GM19463 (cell line): Measurements from ENCODE around the gene CTPS1.

ENCODE experiments used
- ATAC-seq: cut with Tn5 transposase; IDR thresholded peaks from one replicate; pipeline ENCODE4 v1.9.1; 2021; ENCODE audit warnings: mild to moderate bottlenecking, moderate library complexity; ENCODE audit not compliant: unreplicated experiment

The CTPS1 gene

GRCh38 chr1:40965531-40965930 is 14.0 kb upstream of the CTPS1 start:
- no peak for ATAC-seq

- no peak for ATAC-seq
Measured at GRCh38 chr1:40966417-40966816, 13.1 kb upstream of the CTPS1 start.

DNA sequence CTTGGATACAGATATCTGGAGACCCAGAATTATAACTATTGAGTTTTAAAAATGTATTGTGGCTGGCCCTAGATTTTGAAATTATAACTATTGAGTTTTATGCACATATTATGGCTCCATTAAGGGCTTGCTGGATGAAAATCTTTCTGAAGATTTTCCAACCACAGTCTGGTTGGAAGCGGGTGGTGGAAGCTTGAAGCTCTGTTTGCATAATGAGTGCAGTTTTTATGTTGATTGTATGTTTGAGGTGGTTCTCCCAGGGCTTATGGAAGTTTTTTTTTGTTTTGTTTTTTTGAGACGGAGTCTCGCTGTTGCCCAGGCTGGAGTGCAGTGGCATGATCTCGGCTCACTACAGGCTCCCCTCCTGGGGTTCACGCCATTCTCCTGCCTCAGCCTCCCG is 10.1 kb upstream of the CTPS1 start:
- no peak for ATAC-seq

- no peak for ATAC-seq
Measured at GRCh38 chr1:40971966-40972365, 7.5 kb upstream of the CTPS1 start.

DNA sequence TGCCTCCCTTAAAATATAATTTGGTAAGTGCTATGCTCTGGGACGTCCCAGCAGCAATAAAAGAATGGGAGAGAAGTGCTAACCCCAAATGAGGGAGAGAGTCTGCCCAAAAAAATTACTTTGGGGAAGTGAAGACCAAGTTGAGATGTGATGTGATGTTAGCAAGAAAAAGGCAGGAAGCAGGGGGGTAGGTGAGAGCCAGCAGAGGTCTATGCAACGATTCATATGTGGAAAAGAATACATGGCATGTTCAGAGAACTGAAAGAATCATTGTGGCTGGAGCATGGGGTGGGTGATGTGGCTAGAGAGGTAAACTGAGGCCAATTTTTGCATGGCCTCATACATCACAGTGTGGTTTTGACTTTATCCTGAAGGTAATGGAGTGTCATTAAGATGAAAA is 5.6 kb upstream of the CTPS1 start:
- no peak for ATAC-seq

DNA sequence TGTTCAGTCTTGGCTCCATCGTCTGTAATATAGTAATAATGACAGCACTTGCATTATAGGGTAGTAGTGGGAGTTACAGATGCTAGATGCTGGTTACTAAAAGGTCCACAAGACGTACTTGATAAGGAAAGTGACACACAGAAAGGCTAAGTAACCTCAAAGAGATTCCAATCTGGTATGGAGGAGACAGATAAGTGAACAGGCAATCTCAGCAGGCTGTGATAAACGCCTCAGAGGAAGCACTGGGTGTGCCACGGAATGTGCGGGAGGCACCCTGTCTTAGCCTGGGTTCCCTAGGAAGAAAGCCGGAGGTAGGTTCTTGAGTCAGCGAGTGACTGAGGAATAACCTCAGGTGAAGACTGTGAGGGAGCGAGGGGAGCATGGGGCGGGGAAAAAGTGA is 4.6 kb upstream of the CTPS1 start:
- ATAC-seq: no peak

DNA sequence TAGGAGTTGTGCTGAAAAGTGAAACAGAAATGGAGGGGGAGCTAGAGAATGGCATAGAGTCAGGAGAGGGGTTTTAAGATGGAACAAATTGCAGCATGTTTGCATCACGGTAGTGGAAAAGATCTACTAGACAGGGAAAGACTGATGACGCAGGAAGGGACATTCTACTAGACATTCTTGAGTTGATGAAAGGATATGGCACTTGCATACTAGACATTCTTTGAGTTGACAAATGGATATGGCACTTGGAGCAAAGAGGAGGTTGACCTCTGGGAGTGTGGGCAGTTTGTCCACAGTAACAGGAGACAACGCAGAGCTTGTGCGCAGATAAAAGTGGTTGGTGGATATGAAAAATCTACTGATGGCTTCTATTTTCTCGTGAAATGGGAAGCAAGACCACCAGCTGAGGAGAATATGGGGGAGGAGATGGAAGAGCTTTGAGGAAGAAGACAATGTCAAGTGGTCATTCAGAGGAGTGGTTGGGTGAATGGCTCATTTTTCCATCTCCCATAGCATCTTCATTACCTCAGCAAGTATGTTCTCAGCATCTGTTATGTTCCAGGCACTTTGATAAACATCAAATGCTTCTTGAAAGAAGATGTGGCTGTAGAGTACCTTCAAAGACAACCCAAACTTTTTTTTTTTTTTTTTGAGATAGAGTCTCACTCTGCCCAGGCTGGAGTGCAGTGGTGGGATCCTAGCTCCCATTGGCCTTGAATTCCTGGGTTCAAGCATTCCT is 2.4 kb upstream of the CTPS1 start:
- ATAC-seq: no peak

DNA sequence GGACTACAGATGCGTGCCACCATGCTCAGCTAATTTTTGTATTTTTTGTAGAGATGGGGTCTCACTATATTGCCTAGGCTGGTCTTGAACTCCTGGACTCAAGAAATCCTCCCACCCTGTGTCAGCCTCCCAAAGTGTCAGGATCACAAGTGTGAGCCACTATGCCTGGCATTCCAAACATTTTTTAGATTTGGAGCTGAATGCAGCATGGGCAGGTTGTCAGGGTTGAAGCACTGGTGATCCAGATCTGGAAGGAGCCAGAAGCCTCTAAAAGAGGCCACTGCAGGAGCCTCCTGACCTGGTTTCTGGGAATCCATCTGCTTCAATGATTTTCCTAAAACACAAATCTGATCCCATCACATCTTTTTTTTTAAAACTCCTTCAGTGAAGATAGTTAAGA is 1.8 kb upstream of the CTPS1 start:
- no peak for ATAC-seq

DNA sequence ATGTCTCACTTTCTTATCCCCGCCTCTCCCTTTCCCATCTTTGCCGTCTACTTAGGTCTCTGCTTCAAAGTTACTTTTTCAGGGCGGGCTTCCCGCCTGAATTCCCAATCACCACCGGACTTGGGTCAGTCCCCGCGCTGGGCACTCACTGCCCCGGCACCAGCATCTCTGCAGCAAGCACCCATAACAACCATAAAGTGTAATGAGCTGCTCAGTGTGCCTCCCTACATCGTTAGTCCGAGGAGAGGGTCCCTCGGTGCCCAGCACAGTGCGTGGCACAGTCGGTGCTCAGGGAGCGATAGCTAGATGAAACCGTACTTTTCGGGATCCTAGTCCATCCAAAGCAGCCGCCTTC is 633 bp upstream of the CTPS1 start:
- ATAC-seq: no peak

DNA sequence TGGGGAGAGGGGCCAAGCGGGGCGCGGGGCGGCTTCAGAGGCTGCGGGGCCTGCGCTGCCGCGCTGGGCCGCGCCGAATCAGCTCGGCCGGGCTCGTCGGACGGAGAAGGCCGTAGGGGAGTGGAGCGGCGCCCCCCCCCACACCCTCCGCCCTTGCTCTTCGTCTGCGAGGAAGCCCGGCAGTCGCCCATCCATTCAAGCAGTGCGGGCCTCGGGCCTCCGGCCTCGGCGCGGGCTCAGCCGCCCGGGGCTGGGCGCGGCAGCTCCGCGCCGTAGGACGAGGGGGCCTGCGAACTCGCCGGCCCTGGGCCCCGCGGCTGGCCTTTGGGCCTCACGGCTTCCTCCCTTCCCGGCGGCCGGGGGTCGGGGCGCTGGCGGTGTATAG is 564 bp downstream of the CTPS1 start:
- peak; percentile 7 for ATAC-seq

DNA sequence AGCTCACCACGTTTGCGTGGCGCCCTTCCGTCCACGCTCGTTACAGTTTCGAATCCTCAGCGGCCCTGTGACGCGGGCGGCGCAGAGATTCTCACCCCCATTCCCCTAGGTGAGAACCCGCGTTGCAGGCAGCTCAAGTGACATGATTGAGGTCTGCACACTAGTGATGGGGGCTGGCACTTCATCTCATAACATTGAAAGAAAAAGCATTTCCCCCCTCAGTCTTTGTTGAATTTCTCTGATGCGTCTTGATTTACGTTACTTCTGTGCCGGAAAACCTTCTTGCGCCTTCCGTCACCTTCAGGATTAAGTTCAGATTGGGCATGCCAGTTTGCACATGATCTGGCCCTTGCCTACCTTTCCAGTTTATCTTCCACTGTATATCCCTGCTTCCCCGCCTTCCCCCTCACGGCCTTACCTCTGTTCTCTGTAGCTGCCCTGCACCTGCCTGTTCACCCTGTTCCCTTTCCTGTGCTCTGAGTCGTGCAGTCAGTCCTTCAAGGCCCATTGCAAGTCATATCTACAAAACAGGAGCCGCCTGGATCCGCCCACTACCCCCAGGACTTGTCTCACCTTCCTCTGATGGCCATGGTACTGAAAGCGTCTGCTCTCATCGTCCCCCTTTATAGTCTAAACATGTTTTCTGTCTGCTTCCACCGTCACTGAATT is 1.1 kb downstream of the CTPS1 start:
- ATAC-seq: no peak

GRCh38 chr1:40981691-40982448 is 2.4 kb downstream of the CTPS1 start:
- no peak for ATAC-seq

DNA sequence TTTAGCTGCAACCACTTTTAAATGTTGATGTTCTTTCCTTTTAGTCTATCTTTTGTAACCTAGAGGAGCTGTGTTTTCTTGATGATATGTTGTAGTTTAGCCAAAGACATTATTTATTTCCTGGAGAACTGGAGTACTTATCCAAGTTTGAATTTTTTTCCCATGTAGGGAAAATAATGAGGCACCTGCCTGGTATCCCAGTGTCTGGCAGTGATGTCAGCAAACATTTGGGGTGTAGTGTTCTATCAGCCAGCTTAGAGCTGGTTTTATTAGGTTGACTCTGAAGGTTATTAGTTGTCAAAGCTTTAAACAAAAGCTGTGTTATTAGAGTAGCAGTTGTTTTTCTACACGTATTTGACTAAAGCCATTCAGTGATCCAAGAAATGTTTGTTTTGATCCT is 3.2 kb downstream of the CTPS1 start:
- no peak for ATAC-seq

DNA sequence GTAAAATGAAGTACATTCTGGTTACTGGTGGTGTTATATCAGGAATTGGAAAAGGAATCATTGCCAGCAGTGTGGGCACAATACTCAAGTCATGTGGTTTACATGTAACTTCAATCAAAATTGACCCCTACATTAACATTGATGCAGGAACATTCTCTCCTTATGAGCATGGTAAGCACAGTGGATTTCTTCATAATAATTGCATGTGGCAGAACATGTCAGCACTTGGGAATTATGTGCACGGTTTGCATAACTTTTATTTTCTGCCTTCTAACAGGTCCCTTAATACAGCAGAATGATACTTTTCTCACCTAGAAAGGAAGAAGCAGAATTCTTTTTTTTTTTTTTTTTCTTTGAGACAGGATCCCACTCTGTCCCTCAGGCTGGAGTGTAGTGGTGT is 3.8 kb downstream of the CTPS1 start:
- no peak for ATAC-seq

GRCh38 chr1:40984066-40984465 is 4.6 kb downstream of the CTPS1 start:
- ATAC-seq: no peak

GRCh38 chr1:40984531-40984930 is 5.0 kb downstream of the CTPS1 start:
- ATAC-seq: no peak

- ATAC-seq: no peak
Measured at GRCh38 chr1:40985161-40985560, 5.7 kb downstream of the CTPS1 start.

- ATAC-seq: no peak
Measured at GRCh38 chr1:40985875-40986274, 6.4 kb downstream of the CTPS1 start.

GRCh38 chr1:40986328-40986783 is 6.9 kb downstream of the CTPS1 start:
- ATAC-seq: no peak

GRCh38 chr1:40986956-40987355 is 7.5 kb downstream of the CTPS1 start:
- no peak for ATAC-seq

DNA sequence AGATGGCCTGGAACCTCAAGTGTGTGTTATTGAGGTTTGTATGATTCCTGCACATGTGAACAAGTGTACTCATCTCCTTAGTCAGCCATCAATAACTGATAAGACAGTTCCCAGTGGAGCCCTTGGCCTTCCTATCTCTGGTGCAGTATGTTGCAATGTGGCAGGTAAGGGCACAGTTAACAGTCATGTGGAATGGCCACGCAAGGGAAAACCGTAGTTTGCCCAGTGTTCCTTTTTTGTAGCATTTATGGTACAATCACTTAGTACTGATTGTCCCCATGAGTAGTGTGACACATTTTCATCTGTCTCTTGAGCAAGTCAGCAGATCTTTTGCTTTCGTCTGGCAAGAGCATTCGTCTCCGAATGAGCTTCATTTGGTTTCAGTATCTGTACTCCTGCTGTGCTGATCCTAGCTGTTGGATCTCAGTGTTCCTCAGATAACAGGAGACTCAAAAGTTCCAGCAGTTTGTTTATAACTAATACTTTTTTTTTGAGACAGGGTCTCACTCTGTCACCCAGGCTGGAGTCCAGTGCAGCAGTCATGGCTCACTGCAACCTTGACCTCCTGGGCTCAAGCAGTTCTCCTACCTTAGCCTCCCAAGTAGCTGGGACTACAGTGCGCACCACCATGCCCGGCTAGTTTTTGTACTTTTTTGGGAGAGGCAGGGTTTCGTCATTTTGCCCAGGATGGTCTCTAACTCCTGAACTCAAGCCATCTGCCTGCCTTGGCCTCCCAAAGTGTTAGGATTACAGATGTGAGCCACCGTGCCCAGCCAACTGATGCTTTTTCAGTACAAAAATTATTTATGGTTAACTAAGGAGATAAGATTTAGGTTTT is 8.2 kb downstream of the CTPS1 start:
- ATAC-seq: no peak
